Activated CD8-positive, alpha-beta T cell treated with anti-CD3 and anti-CD28 coated beads for 36 hours (primary cell): ENCODE data around the gene AUH. TPM values are rescaled to one million over a fixed set of nuclear protein-coding genes. Genes with fewer than 3 reads are reported as not detected.

Source experiments
- ATAC-seq: fragments of 200-7000 bp; cut with Tn5 transposase; one replicate; pipeline ENCODE4 v1.10.0; 2021; ENCODE audit warnings: mild to moderate bottlenecking, moderate library complexity
- CTCF ChIA-PET: fragments of 350-600 bp; sonication (Branson Sonifier 250); formaldehyde crosslinking; loops from one replicate; lab custom pipeline; 2021; ENCODE audit warnings: antibody characterized with exemption; lab: Charles Lee
- POLR2A ChIA-PET: fragments of 350-600 bp; sonication (Branson Sonifier 250); formaldehyde crosslinking; loops from one replicate; lab custom pipeline; 2021; ENCODE audit warnings: antibody characterized with exemption; lab: Charles Lee
- DNase-seq: peaks from one replicate; pipeline ENCODE4 v3.0.0-alpha.2; 2020
- H3K27ac Mint-ChIP-seq: one replicate; pipeline ENCODE4 v1.8.0; 2021; ENCODE audit warnings: mild to moderate bottlenecking, mixed read lengths
- H3K27me3 Mint-ChIP-seq: one replicate; pipeline ENCODE4 v1.8.0; 2021; ENCODE audit warnings: mixed read lengths
- H3K36me3 Mint-ChIP-seq: one replicate; pipeline ENCODE4 v1.8.0; 2021; ENCODE audit warnings: low read depth, mixed read lengths
- H3K4me1 Mint-ChIP-seq: one replicate; pipeline ENCODE4 v1.8.0; 2021; ENCODE audit warnings: low read depth, mixed read lengths
- H3K4me3 Mint-ChIP-seq: one replicate; pipeline ENCODE4 v1.8.0; 2021; ENCODE audit warnings: mild to moderate bottlenecking, moderate library complexity, mixed read lengths
- H3K9me3 Mint-ChIP-seq: one replicate; pipeline ENCODE4 v1.8.0; 2021; ENCODE audit warnings: mixed read lengths
- CTCF ChIP-seq: fragments of 200-600 bp; IDR thresholded peaks from one replicate; pipeline ENCODE4 v1.8.0; 2022; ENCODE audit warnings: antibody characterized with exemption, mild to moderate bottlenecking
- intact Hi-C: fragments of 100-400 bp; cut with micrococcal nuclease; formaldehyde crosslinking; loops from one replicate; pipeline ENCODE4 v1.10.0; 2022
- total RNA-seq, 2 experiments: library from RNA; stranded (reverse); gene quantifications; one replicate each; pipeline ENCODE4 v1.2.3, GENCODE V29; 2021

AUH gene
- total RNA-seq, 2 experiments from 2014 or later, result 30.8 to 31.1 TPM

GRCh38 chr9:91214867-91215266 is 146.9 kb downstream of the AUH start:
- no peaks in the 10 kb centered on the region for H3K27me3 Mint-ChIP-seq
- DNase-seq, result no peak
- TF ChIP-seq CTCF, result no peak

GRCh38 chr9:91214086-91214485 is 147.6 kb downstream of the AUH start:
- H3K4me3 Mint-ChIP-seq, result no peak overlapping the region
- intact Hi-C loops, result no loop called here
- DNase-seq, result no peak
- POLR2A ChIA-PET, result interaction anchor here (0.6 kb wide), 1 partner anchor 403 kb away, joined by 3 read pairs; no protein-coding TSS in a partner anchor
- peaks cover 27% of the 10 kb centered on the region for H3K4me1 Mint-ChIP-seq
- TF ChIP-seq CTCF, result no peak
- H3K36me3 Mint-ChIP-seq, result peaks cover 48% of the 10 kb centered on the region
- H3K27me3 Mint-ChIP-seq, result no peaks in the 10 kb centered on the region
- no peak for ATAC-seq
- peaks cover 4% of the 10 kb centered on the region for H3K9me3 Mint-ChIP-seq
- CTCF ChIA-PET, result no interaction called here
- H3K27ac Mint-ChIP-seq, result no peak overlapping the region

More at GRCh38 chr9:91214867-91215266, 146.9 kb downstream of the AUH start:
- peaks cover 46% of the 10 kb centered on the region for H3K36me3 Mint-ChIP-seq
- H3K4me1 Mint-ChIP-seq, result peaks cover 23% of the 10 kb centered on the region
- no peak for ATAC-seq
- peaks cover 2% of the 10 kb centered on the region for H3K9me3 Mint-ChIP-seq
- ChIA-PET CTCF (no interaction called here), POLR2A (no interaction called here)
- H3K4me3 Mint-ChIP-seq, result no peak overlapping the region
- intact Hi-C loops, result no loop called here
- no peak overlapping the region for H3K27ac Mint-ChIP-seq

GRCh38 chr9:91212596-91213243 is 149.0 kb downstream of the AUH start:
- ChIA-PET CTCF (no interaction called here), POLR2A (no interaction called here)
- Mint-ChIP-seq H3K4me1 (peaks cover 41% of the 10 kb centered on the region), H3K36me3 (peaks cover 44% of the 10 kb centered on the region), H3K27ac (peak overlapping the region; percentile 94), H3K27me3 (no peaks in the 10 kb centered on the region), H3K4me3 (no peak overlapping the region), H3K9me3 (peaks cover 4% of the 10 kb centered on the region)
- ATAC-seq, result no peak
- intact Hi-C loops, result no loop called here
- no peak for DNase-seq
- TF ChIP-seq CTCF, result no peak

GRCh38 chr9:91211919-91212318 is 149.8 kb downstream of the AUH start:
- CTCF ChIA-PET, result no interaction called here
- Mint-ChIP-seq H3K4me3 (peak overlapping the region; percentile 48), H3K27ac (peak overlapping the region; percentile 94), H3K36me3 (peaks cover 44% of the 10 kb centered on the region), H3K4me1 (peaks cover 49% of the 10 kb centered on the region), H3K9me3 (peaks cover 4% of the 10 kb centered on the region), H3K27me3 (no peaks in the 10 kb centered on the region)
- peak; percentile 42 for ATAC-seq
- TF ChIP-seq CTCF, result no peak
- POLR2A ChIA-PET, result no interaction called here
- intact Hi-C loops, result no loop called here
- DNase-seq, result peak; percentile 50

DNA sequence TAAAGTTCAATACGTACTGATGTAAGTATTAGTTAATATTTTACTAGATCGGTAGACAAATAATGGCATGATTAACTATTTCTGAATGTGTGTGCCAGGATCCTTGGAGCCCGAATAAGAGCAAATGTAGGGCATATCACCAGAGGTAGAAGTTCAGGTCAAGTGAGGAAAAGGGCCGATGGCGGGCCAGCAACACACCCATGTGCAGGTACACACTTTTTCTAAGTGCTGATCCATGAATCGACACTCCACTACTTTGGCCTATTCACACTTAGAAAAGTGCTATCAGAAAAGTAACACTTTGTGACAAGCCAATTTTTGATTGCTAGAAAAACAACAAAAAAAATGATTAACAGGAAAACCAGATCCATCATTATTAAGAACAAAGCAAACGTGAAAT is 150.3 kb downstream of the AUH start:
- ChIA-PET CTCF (no interaction called here), POLR2A (no interaction called here)
- ATAC-seq (no peak), DNase-seq (no peak)
- Mint-ChIP-seq H3K27me3 (no peaks in the 10 kb centered on the region), H3K4me3 (no peak overlapping the region), H3K27ac (peak overlapping the region; percentile 94), H3K4me1 (peaks cover 54% of the 10 kb centered on the region), H3K36me3 (peaks cover 45% of the 10 kb centered on the region), H3K9me3 (peaks cover 6% of the 10 kb centered on the region)
- intact Hi-C loops, result no loop called here
- no peak for TF ChIP-seq CTCF
